M059J (cell line): ENCODE measurements around the gene PPP1R14C. TPM values are rescaled to one million over a fixed set of nuclear protein-coding genes. Genes with fewer than 3 reads are reported as not detected.

Source experiments
- DNase-seq: peaks from one replicate; pipeline ENCODE4 v3.0.0-alpha.2; 2012; ENCODE audit warnings: low read depth
- total RNA-seq: library from RNA; depleted of rRNA; stranded (reverse); fragments of >200 nt; shearing (Covaris generic); gene quantifications from 2 replicates; pipeline ENCODE4 v1.2.3, GENCODE V29; 2014

Gene PPP1R14C
- total RNA-seq, 1 experiment from 2014 or later = not detected

DNA sequence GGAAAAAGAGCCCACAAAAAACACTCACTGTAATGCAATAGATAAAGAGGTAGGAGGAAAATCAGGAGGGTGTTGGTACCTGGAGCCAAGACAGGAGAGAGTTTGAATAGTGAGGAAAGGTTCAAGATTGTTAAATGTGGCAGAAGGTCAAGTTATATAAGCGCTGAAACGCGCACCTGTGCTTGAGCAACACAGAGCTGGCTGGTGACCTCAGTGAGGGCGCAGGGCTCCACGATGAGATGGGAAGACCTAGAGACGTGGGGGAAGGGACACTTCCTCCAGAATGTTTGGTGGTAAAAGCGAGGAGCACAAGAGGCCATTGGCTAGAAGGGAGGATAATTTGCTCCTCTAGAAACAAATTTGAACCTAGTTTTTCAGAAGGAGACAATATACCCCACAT, 4.2 kb upstream of the PPP1R14C start:
- no peak for DNase-seq

DNA sequence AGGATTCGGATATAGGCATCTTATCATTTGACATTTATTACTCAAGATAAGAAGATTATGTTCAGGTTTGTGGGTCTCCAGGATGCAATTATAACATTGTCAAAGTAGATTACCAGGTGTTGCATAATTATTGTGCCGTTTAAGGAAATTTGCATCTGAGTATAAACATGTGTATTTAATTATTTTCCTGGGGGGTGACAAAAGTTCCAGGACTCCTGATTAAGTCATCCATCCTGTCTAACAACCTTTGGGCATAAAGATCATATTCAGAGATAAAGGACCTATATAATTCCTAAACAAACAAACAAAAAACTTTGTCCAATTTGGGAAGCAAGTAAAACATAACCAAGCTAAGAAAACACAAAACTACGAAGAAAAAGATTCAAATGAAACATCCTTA, 3.3 kb upstream of the PPP1R14C start:
- DNase-seq = no peak

DNA sequence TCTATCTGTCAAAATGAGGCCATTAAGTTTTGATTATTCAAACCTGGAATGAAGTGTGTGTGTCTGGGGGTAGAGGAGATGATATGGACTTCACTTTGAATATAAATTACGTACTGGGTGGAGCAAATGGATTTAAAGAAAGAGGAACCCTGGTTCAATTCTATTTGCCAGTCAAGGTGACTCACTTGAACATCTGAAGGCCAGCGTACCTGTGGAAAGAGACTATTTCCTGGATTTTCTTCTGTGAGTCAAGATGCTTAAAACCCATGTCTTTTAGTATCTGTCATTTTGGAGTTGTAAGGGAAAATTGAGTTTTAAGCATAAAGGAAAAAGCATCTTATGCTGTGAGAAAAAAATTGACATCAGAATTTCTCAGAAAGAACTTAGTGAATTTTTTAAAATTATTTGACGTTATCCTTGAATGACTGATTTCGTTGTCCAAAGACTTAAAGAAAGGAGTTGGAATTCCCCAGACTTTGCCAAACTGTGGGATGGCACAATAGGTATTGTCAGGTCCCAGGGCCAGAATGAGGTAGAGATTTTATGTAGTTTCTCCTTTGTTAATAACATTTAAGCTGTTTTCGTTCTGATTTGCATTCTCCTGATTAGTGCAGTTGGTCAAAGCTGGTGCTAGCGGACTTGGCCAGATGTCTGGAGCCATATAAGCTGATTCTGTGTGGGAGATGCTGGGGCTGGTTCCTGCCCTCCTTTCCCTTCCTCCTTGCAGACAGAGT, 2.4 kb upstream of the PPP1R14C start:
- DNase-seq = no peak

DNA sequence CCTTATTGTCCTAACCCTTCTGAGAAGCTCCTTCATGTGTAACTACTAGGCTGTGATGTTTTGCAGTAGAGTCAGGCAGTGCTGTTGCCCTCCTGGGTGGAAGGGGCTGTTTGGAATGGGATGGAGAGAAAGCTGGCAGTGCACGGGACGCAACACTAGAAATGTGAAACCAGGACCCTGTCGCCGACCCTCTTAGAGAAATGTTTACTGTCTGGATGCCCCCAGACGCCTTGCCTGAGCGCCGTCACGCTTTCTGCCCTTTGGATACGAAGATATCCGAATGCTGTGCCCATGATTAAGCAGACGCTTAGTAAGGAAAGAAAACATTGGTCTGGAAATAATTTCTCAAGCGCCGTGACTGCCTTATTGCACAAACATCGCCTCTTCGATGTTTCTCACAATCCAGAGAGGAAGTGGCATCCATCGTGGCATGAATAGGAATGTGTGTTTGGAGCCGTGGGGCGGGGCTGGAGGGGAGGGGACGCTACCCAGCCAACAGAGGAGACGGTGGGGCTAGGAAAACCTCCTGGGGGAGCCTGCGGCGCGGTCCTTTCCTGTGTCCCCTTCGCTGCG, 661 bp upstream of the PPP1R14C start:
- DNase-seq = peak; percentile 25

DNA sequence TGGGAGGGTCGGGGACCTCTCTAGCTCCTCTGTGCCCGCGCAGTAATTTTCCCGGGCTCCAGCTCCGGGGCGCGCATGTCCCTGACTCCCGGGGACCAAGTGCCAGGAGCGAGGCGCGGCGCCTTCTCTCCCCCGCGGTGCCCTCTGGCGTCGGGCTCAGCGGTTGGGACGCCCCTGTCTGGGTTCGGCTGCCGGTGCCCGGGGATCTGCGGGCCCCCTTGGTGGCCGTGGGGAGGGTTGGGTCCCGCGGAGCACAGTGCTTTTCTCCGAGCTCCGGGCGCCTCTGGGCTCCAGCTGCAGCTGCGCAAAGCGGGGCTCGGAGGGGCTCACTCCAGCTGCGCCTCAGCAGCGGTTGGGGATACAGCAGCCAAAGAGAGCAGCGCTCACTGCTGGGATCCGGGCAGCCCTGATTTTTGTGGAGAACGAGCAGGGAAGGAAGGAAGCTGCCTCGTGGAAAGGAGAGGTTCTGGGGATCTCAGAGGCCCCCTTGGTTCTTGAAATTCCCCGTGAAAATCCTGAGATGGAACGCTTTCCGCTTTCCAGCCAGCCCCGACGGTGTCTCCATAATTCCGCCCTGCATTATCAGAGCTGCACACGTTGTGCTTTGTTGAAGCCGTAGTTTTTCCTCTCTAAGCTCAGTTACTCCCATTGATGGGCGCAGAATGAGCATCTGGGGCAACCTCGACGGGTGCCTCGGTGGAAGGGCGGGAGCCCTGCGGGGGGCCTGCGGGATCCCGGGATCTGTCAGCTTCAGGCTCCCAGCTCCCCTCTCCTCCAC, 861 bp downstream of the PPP1R14C start:
- DNase-seq = no peak

DNA sequence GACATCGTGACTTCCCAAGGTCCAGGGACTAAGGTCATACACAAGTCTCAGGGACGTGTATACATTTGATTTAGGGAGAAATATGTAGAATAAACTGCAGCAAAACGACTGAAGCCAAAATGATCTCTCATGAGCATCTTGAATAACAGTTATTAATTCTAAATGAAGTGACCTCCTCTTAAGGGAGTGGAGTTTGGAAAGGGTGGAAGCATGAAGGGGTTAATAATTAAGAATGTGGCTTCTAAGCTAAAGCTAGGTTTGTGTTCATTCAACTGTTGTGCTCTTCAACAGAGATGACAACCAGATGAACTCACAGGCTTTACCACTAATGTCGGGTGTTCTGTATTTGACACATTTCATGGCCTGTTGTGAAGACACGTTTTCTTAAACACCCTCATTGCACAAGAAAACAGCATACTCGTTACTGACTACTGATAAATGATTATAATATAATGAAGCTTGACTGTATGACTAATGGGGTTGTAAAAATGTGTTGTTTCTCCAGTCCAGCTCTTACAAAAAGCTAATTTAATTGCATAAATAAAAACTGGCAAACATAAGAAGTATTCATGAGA, 1.5 kb downstream of the PPP1R14C start:
- no peak for DNase-seq

DNA sequence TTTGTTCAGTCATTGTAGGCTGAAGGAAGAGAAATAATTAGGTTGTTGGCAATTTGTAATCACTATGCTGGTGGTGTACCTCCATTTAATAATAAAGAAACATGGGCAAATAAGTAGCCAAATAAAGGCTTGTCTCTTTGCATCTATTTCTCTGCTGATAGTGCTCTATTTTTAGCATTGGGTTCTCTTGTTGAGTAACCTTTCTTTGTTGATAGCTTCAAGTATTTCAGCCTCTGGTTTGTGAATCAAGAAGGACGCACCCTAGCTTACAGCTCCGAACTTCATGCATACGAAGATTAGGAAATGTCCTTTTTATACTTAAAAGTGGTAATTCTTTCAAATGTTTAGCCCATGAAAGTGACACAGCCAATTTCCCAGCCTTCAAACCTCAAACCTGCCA, 2.6 kb downstream of the PPP1R14C start:
- no peak for DNase-seq

DNA sequence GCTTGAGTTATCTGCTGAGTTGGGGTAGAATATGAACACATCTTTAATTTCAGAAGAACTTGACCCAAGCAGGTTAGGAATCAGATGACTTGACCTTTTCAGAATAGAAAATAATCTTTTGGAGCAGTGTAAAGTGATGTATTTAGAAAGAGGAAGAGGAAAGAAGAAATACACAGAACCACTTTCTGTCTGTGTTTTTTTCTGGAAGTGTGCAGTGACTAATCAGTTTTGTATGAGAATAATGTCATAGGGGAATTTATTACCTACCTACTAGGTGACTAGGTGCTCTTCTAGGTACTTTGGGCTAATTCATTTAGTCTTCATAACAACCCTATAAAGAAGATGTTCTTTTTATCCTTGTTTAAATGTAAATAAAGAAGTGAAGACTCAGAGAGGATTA, 3.0 kb downstream of the PPP1R14C start:
- no peak for DNase-seq

DNA sequence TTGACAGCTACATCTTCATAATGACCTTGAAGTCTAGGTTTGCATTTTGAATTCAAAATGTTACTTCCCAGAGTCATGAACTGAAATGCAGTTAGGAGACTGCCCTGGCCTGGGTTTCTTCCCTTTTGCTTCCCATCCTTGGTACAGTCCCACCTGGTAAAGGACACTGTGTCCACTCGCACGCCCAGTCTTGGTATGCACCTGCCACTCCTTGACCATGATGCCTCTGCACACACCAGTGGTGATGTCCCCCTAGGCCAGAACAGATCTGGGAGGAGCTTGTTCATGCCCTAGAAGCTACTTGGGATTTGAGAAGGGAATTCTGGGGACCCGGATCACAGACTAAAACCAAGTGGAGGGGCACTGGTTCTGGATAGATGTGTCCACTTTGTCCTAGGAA, 3.6 kb downstream of the PPP1R14C start:
- DNase-seq = no peak

DNA sequence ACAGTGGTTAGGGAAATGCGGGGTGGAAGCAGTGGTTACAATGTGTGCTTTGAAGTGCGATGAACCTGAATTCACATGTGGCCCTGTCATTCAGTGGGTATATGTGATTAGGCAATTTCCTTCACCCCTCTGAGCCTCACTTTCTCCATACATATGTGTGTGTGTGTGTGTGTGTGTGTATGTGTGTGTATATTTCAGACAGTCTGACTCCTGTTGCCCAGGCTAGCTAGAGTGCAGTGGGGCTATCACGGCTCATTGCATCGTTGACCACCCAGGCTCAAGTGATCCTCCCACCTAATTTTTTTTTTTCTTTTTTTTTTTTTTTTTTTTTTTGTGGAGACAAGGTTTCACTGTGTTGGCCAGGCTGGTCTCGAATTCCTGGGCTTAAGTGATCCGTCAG, 6.3 kb downstream of the PPP1R14C start:
- no peak for DNase-seq

DNA sequence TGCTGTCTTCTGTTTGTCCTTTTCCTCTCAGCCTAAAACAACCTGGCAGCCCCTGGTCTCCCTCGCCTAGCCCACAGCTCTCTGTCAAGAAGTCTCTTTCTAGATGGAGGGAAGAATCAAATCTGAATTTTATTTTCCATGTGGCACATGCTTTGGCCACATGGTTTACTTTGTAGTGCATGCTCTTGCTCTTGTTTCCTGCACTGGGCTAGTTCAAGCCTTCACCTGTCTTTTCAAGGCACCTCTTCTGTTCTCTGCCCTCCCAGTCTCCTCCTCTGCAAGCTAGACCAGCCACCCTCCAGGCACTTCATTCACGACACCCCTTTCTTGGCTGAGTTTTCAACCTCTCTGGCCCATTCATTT, 7.6 kb downstream of the PPP1R14C start:
- DNase-seq = no peak

DNA sequence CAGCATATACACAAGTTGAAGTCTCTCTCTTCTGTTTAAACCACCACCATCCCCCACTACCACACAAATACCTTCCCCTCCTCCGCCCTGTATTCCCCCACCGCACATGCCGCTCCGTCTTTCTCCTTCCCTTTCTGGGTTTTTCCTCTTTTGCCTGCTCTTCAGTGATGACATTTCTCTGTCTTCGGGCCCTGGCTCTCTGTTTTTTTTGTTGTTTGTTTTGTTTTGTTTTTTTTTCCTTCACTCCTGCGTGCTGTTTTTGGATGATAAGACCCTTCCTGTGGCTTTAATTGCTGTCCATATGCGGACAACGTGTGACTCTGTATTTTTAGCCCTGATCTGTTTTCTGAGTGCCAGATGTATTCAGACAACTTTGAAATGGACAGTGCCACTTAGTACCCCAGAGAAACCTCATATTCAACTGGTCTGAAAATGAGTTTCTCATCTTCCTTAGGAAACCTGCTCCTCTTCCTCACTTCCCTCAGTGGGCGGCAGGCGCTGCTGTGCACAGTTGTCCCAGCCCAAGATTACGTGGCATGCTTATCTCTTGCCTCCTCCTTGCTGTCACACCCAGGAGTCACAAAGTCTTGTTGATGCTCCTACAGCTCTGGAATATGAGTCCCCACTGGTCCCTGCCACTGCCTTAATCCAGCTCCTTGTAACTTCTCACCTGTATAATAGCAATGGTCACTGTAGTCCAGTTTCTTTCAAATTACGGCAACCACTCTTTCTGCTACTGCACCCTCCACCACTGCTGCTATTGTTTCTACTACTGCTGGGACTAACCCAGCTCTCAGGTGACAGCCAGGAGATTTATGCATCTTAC, 8.2 kb downstream of the PPP1R14C start:
- no peak for DNase-seq

DNA sequence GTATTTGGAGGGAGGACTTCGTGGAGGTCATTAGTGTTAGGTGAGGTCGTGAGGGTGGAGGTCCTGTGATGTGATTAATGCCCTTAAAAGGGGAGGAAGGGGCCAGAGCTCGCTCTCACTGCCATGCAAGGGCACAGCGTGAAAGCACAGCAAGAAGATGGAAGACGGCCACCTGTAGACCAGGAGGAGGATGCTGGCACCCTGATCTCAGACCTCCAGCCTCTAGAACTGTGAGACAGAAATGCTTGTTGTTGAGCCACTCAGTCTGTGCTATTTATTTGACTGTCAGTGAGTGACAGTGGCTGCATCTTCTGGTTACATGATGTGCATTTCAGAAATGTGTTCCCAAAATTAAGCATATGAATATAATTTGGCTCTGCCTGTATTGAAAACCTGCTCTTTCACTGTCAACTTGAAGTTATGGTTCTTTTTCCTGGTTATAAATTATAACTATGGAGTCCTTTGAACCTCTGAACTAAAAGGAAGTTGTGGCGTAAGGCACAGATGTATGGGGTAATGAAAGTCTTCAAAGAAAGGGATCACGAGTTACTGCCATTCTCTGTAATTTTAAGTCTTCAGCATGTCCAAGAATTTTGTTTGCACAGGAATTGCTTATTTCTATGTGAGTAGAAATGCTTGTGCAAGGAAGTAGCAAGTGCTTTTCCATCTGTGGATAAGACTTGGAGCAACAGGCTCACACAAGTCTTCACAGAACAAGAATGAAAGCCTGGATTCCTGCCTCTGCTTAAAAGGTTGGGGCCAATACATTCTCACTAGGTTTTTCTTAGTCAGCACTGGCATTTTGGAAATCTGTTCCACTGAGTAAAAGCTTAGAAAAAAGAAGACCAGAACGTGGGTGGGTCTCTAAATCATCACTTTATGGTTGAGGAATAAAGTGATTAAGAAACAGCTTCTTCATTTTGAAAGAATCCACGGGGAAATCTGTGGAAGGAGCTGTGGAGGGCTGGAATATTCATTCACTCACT, 10.3 kb downstream of the PPP1R14C start:
- DNase-seq = no peak

DNA sequence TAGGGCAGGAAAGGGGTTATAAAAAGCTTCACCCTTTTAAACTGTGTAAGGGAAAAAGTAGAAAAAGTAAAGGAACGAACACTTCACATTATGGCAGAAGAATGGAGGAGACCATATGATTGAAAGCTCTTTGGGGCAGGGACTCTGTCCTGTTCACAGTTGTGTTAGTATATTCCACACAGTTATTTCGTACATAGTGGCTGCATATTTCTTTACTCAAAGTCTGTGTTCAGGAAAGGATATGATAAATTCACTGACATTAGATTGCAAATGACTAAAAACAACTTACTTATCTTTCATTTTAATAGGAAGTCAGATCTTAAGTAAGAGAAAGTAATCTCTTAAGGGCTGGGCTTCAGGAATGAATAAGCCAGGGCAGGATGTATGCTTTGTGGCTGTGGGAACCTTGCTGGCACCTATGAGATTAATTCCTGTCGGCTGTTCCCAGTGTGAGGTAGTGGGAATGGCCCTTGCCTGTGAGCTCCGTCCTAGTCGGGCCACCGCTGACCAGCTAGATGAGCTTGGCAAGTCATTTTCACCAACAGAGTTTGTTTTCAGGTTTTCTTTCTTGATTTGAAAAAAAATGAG, 11.2 kb downstream of the PPP1R14C start:
- DNase-seq = no peak

DNA sequence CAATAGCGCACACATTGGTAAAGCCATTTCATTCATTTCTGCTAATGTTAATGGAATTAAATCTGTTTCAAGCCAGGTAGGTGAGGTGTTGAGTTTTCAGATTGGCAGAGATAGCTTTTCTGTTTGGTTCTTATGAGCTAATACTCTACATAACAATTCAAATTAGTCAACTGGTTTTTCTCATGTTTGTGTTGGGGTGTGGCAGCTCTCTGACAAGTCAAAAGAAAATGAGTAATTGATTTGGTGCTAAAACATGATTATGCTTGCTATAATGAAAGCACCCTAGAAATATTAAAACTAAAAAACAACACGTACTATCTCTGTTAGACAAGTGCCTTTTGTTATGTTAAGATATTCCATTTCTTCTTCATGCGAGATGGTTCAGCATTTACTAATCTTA, 13.6 kb downstream of the PPP1R14C start:
- DNase-seq = no peak

DNA sequence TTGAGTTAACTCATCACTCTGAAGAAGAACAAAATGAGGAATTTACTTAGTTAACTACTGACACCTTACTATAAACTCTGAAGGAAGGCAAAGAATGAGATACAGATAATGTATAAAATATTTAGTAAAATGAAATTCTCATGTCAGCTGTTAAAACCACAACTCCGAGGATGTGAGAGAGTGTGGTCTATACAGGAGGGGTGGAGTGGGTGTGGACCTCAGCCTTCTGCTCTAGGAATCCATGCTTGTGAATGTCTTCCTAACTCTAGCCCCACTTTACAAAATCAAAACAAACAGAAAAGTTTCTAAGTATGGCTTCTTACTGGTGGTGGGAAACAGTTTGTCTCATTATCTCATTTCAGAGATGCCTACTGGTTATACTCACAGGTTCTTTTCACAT, 14.2 kb downstream of the PPP1R14C start:
- no peak for DNase-seq

DNA sequence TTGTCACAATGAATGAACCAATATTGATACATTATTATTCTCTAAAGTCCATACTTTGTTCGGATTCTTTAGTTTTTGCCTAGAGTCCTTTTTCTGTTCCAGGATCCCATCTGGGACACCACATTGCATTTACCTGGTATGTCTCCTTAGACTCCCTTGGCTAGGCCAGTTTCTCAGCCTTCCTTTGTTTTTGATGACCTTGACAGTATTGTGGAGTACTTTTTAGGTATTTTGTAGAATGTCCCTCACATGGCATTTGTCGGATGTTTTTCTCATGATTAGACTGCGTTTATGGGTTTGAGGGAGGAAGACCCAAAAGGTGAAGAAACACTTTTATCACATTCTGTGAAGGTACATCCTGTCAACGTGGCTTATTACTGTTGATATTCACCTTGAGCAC, 16.9 kb downstream of the PPP1R14C start:
- DNase-seq = no peak

DNA sequence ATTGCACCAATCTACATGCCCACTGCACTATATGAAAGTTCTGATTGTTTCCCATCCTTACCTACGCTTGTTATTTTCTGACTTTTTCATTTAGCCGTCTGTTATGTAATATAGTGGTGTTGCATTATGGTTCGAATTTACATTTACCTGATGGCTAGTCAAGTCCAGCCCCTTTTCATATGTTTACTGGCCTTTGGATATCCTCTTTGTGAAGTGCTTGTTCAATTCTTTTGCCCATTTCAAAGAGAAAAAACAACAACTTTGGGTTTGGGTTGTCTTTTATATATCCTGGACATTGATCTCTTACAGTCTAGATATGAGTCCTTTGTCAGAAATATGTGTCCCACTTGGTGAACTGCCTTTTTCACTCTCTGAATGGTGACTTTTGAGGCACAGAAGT, 21.1 kb downstream of the PPP1R14C start:
- DNase-seq = no peak

DNA sequence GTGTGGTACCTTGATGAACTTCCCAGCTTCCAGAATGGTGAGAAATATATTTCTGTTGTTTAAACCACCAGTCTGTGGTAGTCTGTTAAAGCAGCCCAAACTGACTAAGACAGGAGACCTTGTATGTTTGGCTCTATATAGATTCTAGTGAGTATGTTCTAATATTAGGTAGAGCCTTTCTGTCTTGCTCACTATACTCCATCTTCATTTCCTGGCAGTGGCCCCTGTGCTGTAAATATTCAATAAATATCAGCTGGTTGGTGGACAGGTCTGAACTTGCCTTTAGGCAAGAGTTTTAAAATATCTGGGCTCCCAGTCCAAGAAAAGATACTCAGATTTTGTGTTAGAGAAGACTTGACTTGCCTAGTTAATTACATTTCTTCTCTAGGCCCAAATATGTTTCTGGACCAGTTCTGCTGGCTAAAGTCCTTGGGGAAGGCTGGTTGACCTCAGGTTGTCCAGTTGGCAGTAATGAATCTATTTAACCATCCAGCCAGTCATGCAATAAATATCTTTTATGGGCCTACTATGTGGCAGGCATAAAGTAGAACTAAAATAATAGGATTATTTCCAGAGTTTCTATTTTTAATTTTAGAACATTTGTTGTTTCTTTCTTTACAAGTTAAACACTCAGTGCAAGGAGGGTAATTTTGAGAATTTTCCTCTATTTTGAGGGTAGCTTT, 22.3 kb downstream of the PPP1R14C start:
- no peak for DNase-seq

DNA sequence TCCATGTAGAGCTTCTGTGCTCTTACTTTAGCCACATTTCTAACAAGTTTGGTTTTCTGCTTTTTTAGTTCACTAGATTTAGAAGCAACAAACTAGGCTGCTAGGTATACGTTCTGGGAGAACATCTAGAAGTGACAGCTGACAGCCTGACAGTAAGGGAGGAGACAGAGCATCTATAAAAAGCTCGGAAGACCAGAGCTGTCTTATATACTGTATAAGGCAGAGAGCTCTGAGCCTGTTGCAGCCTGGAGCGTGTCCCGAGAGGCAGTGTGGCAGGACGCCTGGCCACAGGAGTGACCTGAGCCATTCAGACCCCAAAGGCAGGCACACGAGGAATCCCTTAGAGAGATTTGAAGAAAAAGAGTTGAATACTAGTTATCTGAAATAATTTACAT, 24.6 kb downstream of the PPP1R14C start:
- DNase-seq = no peak
